ENCODE results near the gene ZNF728.
"Not testable (repeated sequence)": the region's sequence is repeated elsewhere in the genome, so short reads cannot be mapped to it uniquely, and the experiment has no call there.

The ZNF728 gene

DNA sequence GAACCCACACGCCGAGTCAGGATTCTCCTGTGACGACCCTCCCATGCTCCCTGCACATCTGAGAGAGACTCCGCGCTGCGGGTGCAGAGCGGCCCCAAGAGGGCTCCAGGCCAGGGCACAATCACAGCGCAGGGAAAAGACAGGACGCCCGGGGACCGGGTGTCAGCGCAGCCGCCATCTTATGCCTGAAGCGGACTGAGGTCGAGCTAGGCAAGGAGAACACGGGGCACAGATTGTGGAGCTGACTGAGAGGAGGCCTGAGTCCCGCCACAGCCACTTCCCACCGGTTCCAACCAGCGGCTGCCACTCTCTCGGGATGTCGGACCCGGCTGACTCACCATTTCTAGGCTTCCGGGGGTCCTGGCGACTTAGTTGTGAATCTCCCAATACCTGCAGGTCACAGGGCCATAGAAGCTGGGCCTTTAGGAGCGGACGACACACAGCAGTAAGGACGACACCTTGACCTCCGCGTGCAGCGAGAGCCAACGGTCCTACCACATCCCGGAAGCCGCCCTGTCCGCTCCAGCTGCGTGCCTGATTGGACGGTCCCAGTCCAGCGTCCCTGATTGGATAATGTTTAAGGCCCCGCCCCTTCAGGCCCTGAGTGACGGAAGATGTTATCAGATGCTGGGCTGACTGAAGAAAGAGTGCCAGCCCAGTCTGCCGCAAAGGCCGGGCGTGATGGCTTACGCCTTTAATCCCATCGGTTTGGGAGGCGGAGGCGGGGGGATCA lies at the start of gene ZNF728:
ZNF728 (minus strand) TSS at position 487 of the 733 bp plus-strand sequence; CDS start at position 341, 146 bp downstream.
- H3K4me3 ChIP-seq (ENCODE audit: low read length), result no peak within 1 kb of the TSS
- DNase-seq (ENCODE audit: low read depth), result no peak
- TF ChIP-seq, protein P1, sequence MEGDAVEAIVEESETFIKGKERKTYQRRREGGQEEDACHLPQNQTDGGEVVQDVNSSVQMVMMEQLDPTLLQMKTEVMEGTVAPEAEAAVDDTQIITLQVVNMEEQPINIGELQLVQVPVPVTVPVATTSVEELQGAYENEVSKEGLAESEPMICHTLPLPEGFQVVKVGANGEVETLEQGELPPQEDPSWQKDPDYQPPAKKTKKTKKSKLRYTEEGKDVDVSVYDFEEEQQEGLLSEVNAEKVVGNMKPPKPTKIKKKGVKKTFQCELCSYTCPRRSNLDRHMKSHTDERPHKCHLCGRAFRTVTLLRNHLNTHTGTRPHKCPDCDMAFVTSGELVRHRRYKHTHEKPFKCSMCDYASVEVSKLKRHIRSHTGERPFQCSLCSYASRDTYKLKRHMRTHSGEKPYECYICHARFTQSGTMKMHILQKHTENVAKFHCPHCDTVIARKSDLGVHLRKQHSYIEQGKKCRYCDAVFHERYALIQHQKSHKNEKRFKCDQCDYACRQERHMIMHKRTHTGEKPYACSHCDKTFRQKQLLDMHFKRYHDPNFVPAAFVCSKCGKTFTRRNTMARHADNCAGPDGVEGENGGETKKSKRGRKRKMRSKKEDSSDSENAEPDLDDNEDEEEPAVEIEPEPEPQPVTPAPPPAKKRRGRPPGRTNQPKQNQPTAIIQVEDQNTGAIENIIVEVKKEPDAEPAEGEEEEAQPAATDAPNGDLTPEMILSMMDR (IDR thresholded peaks at IDR 0.05; ENCODE audit: insufficient read depth, low read depth, low read length, missing control alignments), result no peak

- no peak overlapping the region for H3K4me3 ChIP-seq (ENCODE audit: low read length)
- TF ChIP-seq, protein P1 (IDR thresholded peaks at IDR 0.05; ENCODE audit: insufficient read depth, low read depth, low read length, missing control alignments), result no peak
- no peak for DNase-seq (ENCODE audit: low read depth)
Measured at GRCh38 chr19:23052349-23052748, 49.4 kb upstream of the ZNF728 start.

GRCh38 chr19:23049256-23049655 lies 46.3 kb upstream of the ZNF728 start:
- no peak for DNase-seq (ENCODE audit: low read depth)
- TF ChIP-seq, protein P1 (IDR thresholded peaks at IDR 0.05; ENCODE audit: insufficient read depth, low read depth, low read length, missing control alignments), result no peak
- H3K4me3 ChIP-seq (ENCODE audit: low read length), result no peak overlapping the region

DNA sequence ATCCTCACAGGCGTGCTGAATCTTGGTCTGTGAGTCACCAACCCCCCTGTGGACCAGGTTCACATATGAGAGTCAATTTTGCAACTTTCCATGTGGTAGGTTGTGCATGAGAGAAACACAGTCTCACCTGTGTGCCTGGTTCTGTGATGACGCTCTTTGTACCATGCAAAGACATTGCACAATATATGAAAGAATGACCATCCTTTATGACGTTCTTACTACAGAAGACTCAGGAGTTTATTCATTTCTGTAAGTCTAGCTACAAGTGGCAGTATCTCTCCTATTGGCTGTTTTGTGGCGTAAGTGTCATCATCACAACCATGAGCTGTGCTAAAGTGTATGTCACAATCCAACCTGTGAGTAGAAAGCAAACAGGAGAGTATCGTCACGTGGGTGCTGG lies 43.8 kb upstream of the ZNF728 start:
- DNase-seq (ENCODE audit: low read depth), result no peak
- TF ChIP-seq, protein P1 (IDR thresholded peaks at IDR 0.05; ENCODE audit: insufficient read depth, low read depth, low read length, missing control alignments), result no peak
- no peak overlapping the region for H3K4me3 ChIP-seq (ENCODE audit: low read length)

- no peak for DNase-seq (ENCODE audit: low read depth)
- TF ChIP-seq, protein P1 (IDR thresholded peaks at IDR 0.05; ENCODE audit: insufficient read depth, low read depth, low read length, missing control alignments), result no peak
- H3K4me3 ChIP-seq (ENCODE audit: low read length), result no peak overlapping the region
Measured at GRCh38 chr19:23033721-23034120, 30.7 kb upstream of the ZNF728 start.

GRCh38 chr19:23015660-23016059 lies 12.7 kb upstream of the ZNF728 start:
- H3K4me3 ChIP-seq (ENCODE audit: low read length), result no peak overlapping the region
- no peak for DNase-seq (ENCODE audit: low read depth)
- TF ChIP-seq, protein P1 (IDR thresholded peaks at IDR 0.05; ENCODE audit: insufficient read depth, low read depth, low read length, missing control alignments), result no peak

DNA sequence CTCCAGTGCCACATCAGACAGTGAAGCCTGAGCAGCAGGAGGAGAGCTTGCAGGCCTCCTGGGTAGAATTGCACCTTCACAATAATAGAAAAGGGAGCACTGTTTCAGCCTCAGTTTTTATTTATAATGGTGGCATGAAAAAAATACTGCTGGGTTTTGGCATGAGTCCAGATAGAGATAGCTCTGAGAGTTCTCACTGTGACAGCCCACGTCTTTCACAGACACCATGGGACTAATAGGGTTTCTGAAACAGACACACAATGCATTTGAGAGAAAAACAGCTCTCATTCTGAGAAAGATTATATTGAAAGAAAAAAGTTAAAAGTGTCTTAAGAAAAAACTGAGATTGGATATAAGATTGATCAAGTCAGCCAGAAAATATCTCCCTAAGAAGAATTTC lies 8.0 kb downstream of the ZNF728 start:
- H3K4me3 ChIP-seq (ENCODE audit: low read length); DNase-seq (ENCODE audit: low read depth): not testable (repeated sequence)
